GM19328 (cell line): ENCODE measurements around the gene CMTM2.

Experiments used
- ATAC-seq: cut with Tn5 transposase; IDR thresholded peaks from one replicate; pipeline ENCODE4 v1.9.1; 2021; ENCODE audit warnings: mild to moderate bottlenecking, moderate library complexity; ENCODE audit not compliant: unreplicated experiment

Gene CMTM2

GRCh38 chr16:66578651-66579531, at the start of gene CMTM2:
CMTM2 (plus strand) TSS chr16:66579463; CDS start chr16:66579608, 145 bp downstream.
- no peak for ATAC-seq

GRCh38 chr16:66529475-66529874, 49.8 kb upstream of the CMTM2 start:
- ATAC-seq = no peak

GRCh38 chr16:66534376-66534799, 44.9 kb upstream of the CMTM2 start:
- no peak for ATAC-seq

GRCh38 chr16:66536525-66536924, 42.7 kb upstream of the CMTM2 start:
- ATAC-seq = no peak

GRCh38 chr16:66537236-66537635, 42.0 kb upstream of the CMTM2 start:
- ATAC-seq = no peak

GRCh38 chr16:66538910-66539309, 40.4 kb upstream of the CMTM2 start:
- no peak for ATAC-seq

- peak; percentile 51 for ATAC-seq
Observed at GRCh38 chr16:66539623-66540469, 39.4 kb upstream of the CMTM2 start.

- ATAC-seq = no peak
Observed at GRCh38 chr16:66541388-66542355, 37.6 kb upstream of the CMTM2 start.

GRCh38 chr16:66542396-66542795, 36.9 kb upstream of the CMTM2 start:
- no peak for ATAC-seq

GRCh38 chr16:66543541-66543940, 35.7 kb upstream of the CMTM2 start:
- no peak for ATAC-seq

- ATAC-seq = no peak
Observed at GRCh38 chr16:66544016-66544757, 35.1 kb upstream of the CMTM2 start.

- ATAC-seq = no peak
Observed at GRCh38 chr16:66547101-66547989, 31.9 kb upstream of the CMTM2 start.

GRCh38 chr16:66548068-66548467, 31.2 kb upstream of the CMTM2 start:
- no peak for ATAC-seq

- ATAC-seq = no peak
Observed at GRCh38 chr16:66548868-66549267, 30.4 kb upstream of the CMTM2 start.

- ATAC-seq = no peak
Observed at GRCh38 chr16:66549284-66550131, 29.8 kb upstream of the CMTM2 start, which contains the start of gene TK2. TK2 (minus strand) TSS chr16:66550122; CDS start chr16:66550061, 61 bp downstream.

- no peak for ATAC-seq
Observed at GRCh38 chr16:66551348-66551759, 27.9 kb upstream of the CMTM2 start.

- no peak for ATAC-seq
Observed at GRCh38 chr16:66551788-66552285, 27.4 kb upstream of the CMTM2 start.
